Activated naive CD4-positive, alpha-beta T cell treated with anti-CD3 and anti-CD28 coated beads, Interleukin-2, amount 50 U/mL, for 72 hours (primary cell): ENCODE measurements around the gene FAM90A26. TPM values are rescaled to one million over a fixed set of nuclear protein-coding genes. Genes with fewer than 3 reads are reported as not detected.
"Not testable (repeated sequence)": the region's sequence is repeated elsewhere in the genome, so short reads cannot be mapped to it uniquely, and the experiment has no call there.

Source experiments
- ATAC-seq, 2 donors: fragments of 150-1000 bp; cut with Tn5 transposase; 2 replicates each; pipeline ENCODE4 v1.10.0; 2021; ENCODE audit warnings: mild to moderate bottlenecking in 2 of 2, moderate library complexity in 2 of 2
- DNase-seq, 2 donors: peaks; one replicate each; pipeline ENCODE4 v3.0.0; 2021 to 2022; ENCODE audit warnings: low spot score in 2 of 2
- H3K27ac Mint-ChIP-seq, 2 donors: one replicate each; pipeline ENCODE4 v1.8.0; 2022; ENCODE audit warnings: mild to moderate bottlenecking in 2 of 2, mixed read lengths in 2 of 2
- H3K36me3 Mint-ChIP-seq, 2 donors: one replicate each; pipeline ENCODE4 v1.8.0; 2022; ENCODE audit warnings: mixed read lengths in 2 of 2
- H3K9me3 Mint-ChIP-seq, 2 donors: one replicate each; pipeline ENCODE4 v1.8.0; 2022; ENCODE audit warnings: mixed read lengths in 2 of 2
- total RNA-seq, 2 donors: library from RNA; stranded (reverse); gene quantifications; one replicate each; pipeline ENCODE4 v1.2.3, GENCODE V29; 2022

The FAM90A26 gene
- total RNA-seq, 2 donors from 2014 or later, result not detected

DNA sequence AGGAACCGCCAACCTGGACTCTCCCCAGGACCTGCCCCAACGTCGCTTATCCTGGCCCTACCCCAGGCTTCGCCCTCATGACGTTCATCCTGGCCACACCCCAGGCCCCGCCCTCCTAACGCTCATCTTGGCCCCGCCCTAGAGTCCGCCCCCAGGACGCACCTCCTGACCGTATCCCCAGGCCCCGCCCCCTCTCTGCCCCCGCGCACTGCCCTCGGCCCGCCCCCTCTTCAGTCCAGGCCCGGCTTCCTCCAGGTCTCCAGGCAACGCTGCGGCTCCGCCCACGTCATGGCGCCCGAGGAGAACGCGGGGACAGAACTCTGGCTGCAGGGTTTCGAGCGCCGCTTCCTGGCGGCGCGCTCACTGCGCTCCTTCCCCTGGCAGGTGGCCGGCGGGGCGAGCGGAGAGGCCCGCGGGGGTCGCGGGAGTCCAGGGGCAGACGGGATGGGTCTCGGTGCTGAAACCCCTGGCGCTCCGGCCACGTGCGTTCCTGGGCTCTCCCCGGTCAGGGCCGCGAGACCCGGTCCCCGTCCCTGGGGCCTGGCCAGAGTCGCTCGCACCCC is 17.1 kb upstream of the FAM90A26 start:
- peak; percentile 93 to 98 for DNase-seq
- not testable (repeated sequence) for H3K9me3 Mint-ChIP-seq, H3K36me3 Mint-ChIP-seq
- ATAC-seq, result peak; percentile 98 to 100
- peak overlapping the region; percentile 94 to 98 for H3K27ac Mint-ChIP-seq

DNA sequence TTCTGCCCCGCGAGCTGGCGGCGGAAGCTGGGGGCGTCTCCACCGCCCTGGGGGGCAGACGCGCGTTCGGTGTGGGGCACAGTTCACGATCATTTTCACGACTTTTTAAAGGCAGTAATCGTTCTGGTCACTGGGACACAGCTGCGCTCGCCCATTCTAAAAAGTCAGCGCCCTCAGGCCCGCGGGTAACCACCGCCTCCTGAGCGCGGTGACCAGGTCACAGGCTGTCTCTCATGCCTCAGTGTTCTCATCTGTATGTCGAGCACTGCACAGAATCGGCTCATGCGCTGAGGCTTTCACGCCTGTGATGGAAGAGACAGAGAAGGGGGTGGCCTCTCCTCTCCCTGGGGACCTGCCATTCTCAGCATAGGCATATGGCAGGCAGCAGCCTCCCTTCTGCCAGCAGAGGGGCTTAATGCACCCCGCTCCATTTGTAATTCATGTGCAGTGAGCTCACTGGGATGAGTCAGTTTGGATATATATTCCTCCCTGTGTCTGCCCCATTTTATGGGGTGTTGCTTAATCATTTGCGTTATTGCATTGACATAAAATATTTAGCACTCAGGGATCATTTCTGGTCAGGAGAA is 16.5 kb upstream of the FAM90A26 start:
- not testable (repeated sequence) for H3K9me3 Mint-ChIP-seq, DNase-seq, H3K36me3 Mint-ChIP-seq, ATAC-seq
- peak overlapping the region; percentile 94 for H3K27ac Mint-ChIP-seq

GRCh38 chr4:9155101-9155886 is 14.9 kb upstream of the FAM90A26 start:
- not testable (repeated sequence) for H3K9me3 Mint-ChIP-seq, H3K36me3 Mint-ChIP-seq, DNase-seq, ATAC-seq
- peak overlapping the region in 1 of 2 donors; percentile 22 for H3K27ac Mint-ChIP-seq

- ATAC-seq, H3K27ac Mint-ChIP-seq, DNase-seq, H3K36me3 Mint-ChIP-seq, H3K9me3 Mint-ChIP-seq: not testable (repeated sequence)
Measured at GRCh38 chr4:9158392-9158791, 11.8 kb upstream of the FAM90A26 start.

DNA sequence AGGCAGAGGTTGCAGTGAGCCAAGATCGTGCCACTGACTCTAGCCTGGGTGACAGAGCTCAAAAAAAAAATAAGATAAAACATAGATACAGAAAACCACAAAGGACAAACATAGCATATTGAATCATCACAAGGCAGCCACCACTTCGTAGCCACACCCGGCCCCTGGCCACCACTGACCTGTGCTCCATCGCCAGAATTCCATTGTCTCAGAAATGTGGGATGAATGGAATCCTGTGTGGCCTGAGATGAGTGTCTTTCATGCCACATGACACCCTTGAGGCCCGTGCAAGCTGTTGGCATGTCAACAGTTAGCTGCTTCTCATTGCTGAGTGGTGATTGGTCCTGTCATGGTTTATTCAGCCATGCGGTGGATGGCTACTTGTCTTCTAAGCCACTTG is 10.2 kb upstream of the FAM90A26 start:
- not testable (repeated sequence) for H3K27ac Mint-ChIP-seq, H3K36me3 Mint-ChIP-seq, DNase-seq, H3K9me3 Mint-ChIP-seq, ATAC-seq

GRCh38 chr4:9165990-9166389 is 4.2 kb upstream of the FAM90A26 start:
- H3K27ac Mint-ChIP-seq, ATAC-seq, H3K36me3 Mint-ChIP-seq, H3K9me3 Mint-ChIP-seq, DNase-seq: not testable (repeated sequence)

GRCh38 chr4:9210357-9210756 is 40.1 kb downstream of the FAM90A26 start, which contains the start of gene USP17L10:
USP17L10 (plus strand) TSS chr4:9210657; CDS start chr4:9210657, 0 bp downstream.
- ATAC-seq, H3K36me3 Mint-ChIP-seq, H3K9me3 Mint-ChIP-seq, DNase-seq, H3K27ac Mint-ChIP-seq: not testable (repeated sequence)

DNA sequence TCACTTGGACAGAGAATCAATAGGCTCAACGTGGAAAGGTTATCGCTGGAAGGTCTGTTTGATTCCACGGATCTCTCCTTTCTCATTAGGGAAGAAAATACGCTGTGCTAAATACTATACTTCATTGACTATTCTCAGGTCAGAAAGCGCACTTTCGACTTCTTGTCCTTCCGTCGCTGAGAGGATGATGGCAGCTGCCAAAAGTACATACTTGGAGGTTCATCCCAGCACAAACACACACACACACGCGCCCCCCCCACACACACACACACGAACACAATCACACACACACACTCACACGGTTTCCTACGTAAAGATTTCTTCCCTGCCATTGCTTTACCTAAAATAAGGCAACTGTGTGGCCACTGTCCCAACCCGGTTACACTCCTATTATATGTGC is 44.5 kb downstream of the FAM90A26 start:
- H3K36me3 Mint-ChIP-seq, H3K27ac Mint-ChIP-seq, ATAC-seq, DNase-seq, H3K9me3 Mint-ChIP-seq: not testable (repeated sequence)

GRCh38 chr4:9215105-9215504 is 44.9 kb downstream of the FAM90A26 start, which contains the start of gene USP17L11:
USP17L11 (plus strand) TSS chr4:9215405; CDS start chr4:9215405, 0 bp downstream.
- not testable (repeated sequence) for H3K36me3 Mint-ChIP-seq, H3K9me3 Mint-ChIP-seq, ATAC-seq, DNase-seq, H3K27ac Mint-ChIP-seq

DNA sequence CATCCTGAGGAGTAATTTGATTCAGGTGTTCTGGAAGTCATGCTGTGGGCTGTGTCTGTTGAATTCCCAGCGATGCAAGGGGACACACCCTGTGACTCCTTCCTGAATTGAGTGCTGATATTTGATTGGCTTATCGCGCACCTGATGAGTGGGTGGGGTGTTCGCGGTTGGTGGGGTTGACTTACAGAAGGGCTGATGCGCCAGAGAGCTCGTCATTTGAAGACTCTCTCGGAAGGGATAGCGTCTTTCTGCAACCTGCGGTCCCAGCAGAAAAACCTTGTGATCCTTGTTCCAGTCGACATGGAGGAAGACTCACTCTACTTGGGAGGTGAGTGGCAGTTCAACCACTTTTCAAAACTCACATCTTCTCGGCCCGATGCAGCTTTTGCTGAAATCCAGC is 49.6 kb downstream of the FAM90A26 start, which contains the start of gene USP17L12:
Gene USP17L12 (plus strand): TSS at position 301 of the 400 bp plus-strand sequence. CDS start 0 bp downstream, at position 301.
- H3K27ac Mint-ChIP-seq, ATAC-seq, DNase-seq, H3K9me3 Mint-ChIP-seq, H3K36me3 Mint-ChIP-seq: not testable (repeated sequence)

DNA sequence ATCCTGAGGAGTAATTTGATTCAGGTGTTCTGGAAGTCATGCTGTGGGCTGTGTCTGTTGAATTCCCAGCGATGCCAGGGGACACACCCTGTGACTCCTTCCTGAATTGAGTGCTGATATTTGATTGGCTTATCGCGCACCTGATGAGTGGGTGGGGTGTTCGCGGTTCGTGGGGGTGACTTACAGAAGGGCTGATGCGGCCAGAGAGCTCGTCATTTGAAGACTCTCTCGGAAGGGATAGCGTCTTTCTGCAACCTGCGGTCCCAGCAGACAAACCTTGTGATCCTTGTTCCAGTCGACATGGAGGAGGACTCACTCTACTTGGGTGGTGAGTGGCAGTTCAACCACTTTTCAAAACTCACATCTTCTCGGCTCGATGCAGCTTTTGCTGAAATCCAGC is 54.4 kb downstream of the FAM90A26 start, which contains the start of gene USP17L13:
Gene USP17L13 (plus strand): TSS at position 301 of the 400 bp plus-strand sequence. CDS start 0 bp downstream, at position 301.
- not testable (repeated sequence) for H3K9me3 Mint-ChIP-seq, H3K27ac Mint-ChIP-seq, DNase-seq, ATAC-seq, H3K36me3 Mint-ChIP-seq

Other genes starting within 250 kb of the FAM90A26 start
- not detected for gene USP17L10, start 40.2 kb downstream of the FAM90A26 start, total RNA-seq
- not detected for gene USP17L11, start 45.0 kb downstream of the FAM90A26 start, total RNA-seq
- not detected for gene USP17L12, start 49.7 kb downstream of the FAM90A26 start, total RNA-seq
- gene USP17L13, start 54.5 kb downstream of the FAM90A26 start, total RNA-seq, result not detected
- not detected for gene USP17L15, start 64.0 kb downstream of the FAM90A26 start, total RNA-seq
- not detected for gene USP17L17, start 73.5 kb downstream of the FAM90A26 start, total RNA-seq
- not detected for gene USP17L18, start 78.2 kb downstream of the FAM90A26 start, total RNA-seq
- gene USP17L19, start 83.0 kb downstream of the FAM90A26 start, total RNA-seq, result not detected
- gene USP17L20, start 87.7 kb downstream of the FAM90A26 start, total RNA-seq, result not detected
- gene USP17L21, start 92.5 kb downstream of the FAM90A26 start, total RNA-seq, result not detected
- gene USP17L22, start 97.2 kb downstream of the FAM90A26 start, total RNA-seq, result not detected
- not detected for gene USP17L24, start 154.8 kb downstream of the FAM90A26 start, total RNA-seq
- not detected for gene USP17L25, start 159.5 kb downstream of the FAM90A26 start, total RNA-seq
- not detected for gene USP17L26, start 164.2 kb downstream of the FAM90A26 start, total RNA-seq
- not detected for gene USP17L5, start 169.0 kb downstream of the FAM90A26 start, total RNA-seq
- not detected for gene USP17L27, start 173.7 kb downstream of the FAM90A26 start, total RNA-seq
- gene USP17L28, start 178.5 kb downstream of the FAM90A26 start, total RNA-seq, result not detected
- not detected for gene USP17L29, start 183.2 kb downstream of the FAM90A26 start, total RNA-seq
- gene USP17L30, start 192.7 kb downstream of the FAM90A26 start, total RNA-seq, result not detected